ENCODE results near the gene ACTG1. TPM values are rescaled to one million over a fixed set of nuclear protein-coding genes. Genes with fewer than 3 reads are reported as not detected.

ACTG1 gene
- total and polyA plus RNA-seq, 9 of the 15 experiments (the other 6 are each of a cell fraction or from before 2014, with no cell fraction given) = 224 to 1,775 (median 568) TPM

- TF ChIP-seq GTF2F1 (IDR thresholded peaks at IDR 0.05; ENCODE audit: low read depth, low read length) = no peak
- TF ChIP-seq, protein P1, sequence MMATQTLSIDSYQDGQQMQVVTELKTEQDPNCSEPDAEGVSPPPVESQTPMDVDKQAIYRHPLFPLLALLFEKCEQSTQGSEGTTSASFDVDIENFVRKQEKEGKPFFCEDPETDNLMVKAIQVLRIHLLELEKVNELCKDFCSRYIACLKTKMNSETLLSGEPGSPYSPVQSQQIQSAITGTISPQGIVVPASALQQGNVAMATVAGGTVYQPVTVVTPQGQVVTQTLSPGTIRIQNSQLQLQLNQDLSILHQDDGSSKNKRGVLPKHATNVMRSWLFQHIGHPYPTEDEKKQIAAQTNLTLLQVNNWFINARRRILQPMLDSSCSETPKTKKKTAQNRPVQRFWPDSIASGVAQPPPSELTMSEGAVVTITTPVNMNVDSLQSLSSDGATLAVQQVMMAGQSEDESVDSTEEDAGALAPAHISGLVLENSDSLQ (IDR thresholded peaks at IDR 0.05) = no peak
- TF ChIP-seq NR2C2 (CRISPR knock-in tag; IDR thresholded peaks at IDR 0.05) = no peak
- no peak for TF ChIP-seq NR2C2 (tag; IDR thresholded peaks at IDR 0.05)
- 0 out of 2 replicates have a peak, but pooled peaks have one; percentile 11 for TF ChIP-seq RB1 (IDR thresholded peaks at IDR 0.05; ENCODE audit: low read depth)
- TF ChIP-seq, protein P2, sequence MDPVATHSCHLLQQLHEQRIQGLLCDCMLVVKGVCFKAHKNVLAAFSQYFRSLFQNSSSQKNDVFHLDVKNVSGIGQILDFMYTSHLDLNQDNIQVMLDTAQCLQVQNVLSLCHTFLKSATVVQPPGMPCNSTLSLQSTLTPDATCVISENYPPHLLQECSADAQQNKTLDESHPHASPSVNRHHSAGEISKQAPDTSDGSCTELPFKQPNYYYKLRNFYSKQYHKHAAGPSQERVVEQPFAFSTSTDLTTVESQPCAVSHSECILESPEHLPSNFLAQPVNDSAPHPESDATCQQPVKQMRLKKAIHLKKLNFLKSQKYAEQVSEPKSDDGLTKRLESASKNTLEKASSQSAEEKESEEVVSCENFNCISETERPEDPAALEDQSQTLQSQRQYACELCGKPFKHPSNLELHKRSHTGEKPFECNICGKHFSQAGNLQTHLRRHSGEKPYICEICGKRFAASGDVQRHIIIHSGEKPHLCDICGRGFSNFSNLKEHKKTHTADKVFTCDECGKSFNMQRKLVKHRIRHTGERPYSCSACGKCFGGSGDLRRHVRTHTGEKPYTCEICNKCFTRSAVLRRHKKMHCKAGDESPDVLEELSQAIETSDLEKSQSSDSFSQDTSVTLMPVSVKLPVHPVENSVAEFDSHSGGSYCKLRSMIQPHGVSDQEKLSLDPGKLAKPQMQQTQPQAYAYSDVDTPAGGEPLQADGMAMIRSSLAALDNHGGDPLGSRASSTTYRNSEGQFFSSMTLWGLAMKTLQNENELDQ (CRISPR knock-in tag; IDR thresholded peaks at IDR 0.05; ENCODE audit: borderline replicate concordance) = 0 out of 2 replicates have a peak, but pooled peaks have one; percentile 24
- no peak for TF ChIP-seq RBM34 (IDR thresholded peaks at IDR 0.05; ENCODE audit: borderline replicate concordance, insufficient read depth, low read length)
- peak; percentile 10 for TF ChIP-seq POLR2A (conservative IDR thresholded peaks at IDR 0.05)
- no peak for TF ChIP-seq ATF1 (CRISPR knock-in tag; IDR thresholded peaks at IDR 0.05)
- TF ChIP-seq ATF1 (tag; IDR thresholded peaks at IDR 0.05) = 0 out of 2 replicates have a peak, but pooled peaks have one; percentile 9
- TF ChIP-seq CBFB (CRISPR knock-in tag; IDR thresholded peaks at IDR 0.05) = 0 out of 2 replicates have a peak, but pooled peaks have one; percentile 38
- TF ChIP-seq GABPB1 (CRISPR knock-in tag; IDR thresholded peaks at IDR 0.05) = peak; percentile 68
- peak; percentile 49; the same call in 1 of the 2 replicates for TF ChIP-seq SP1 (CRISPR knock-in tag; IDR thresholded peaks at IDR 0.05)
- TF ChIP-seq PRPF4 (IDR thresholded peaks at IDR 0.05; ENCODE audit: insufficient read depth, low read depth, low read length, poor library complexity, severe bottlenecking) = no peak
- TF ChIP-seq, protein P3, sequence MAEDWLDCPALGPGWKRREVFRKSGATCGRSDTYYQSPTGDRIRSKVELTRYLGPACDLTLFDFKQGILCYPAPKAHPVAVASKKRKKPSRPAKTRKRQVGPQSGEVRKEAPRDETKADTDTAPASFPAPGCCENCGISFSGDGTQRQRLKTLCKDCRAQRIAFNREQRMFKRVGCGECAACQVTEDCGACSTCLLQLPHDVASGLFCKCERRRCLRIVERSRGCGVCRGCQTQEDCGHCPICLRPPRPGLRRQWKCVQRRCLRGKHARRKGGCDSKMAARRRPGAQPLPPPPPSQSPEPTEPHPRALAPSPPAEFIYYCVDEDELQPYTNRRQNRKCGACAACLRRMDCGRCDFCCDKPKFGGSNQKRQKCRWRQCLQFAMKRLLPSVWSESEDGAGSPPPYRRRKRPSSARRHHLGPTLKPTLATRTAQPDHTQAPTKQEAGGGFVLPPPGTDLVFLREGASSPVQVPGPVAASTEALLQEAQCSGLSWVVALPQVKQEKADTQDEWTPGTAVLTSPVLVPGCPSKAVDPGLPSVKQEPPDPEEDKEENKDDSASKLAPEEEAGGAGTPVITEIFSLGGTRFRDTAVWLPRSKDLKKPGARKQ (CRISPR knock-in tag; IDR thresholded peaks at IDR 0.05) = no peak
- no peak for TF ChIP-seq HNRNPLL (IDR thresholded peaks at IDR 0.05; ENCODE audit: low read depth, low read length, poor library complexity, severe bottlenecking)
- peak; percentile 19 for TF ChIP-seq KDM5B (IDR thresholded peaks at IDR 0.05; ENCODE audit: insufficient replicate concordance, low read depth, low read length)
- no peak for TF ChIP-seq JUN (IDR thresholded peaks at IDR 0.05; ENCODE audit: borderline replicate concordance, low read depth, low read length)
- 0 out of 2 replicates have a peak, but pooled peaks have one; percentile 60 for TF ChIP-seq JUN (CRISPR knock-in tag; IDR thresholded peaks at IDR 0.05; ENCODE audit: borderline replicate concordance)
- TF ChIP-seq RNF2 (IDR thresholded peaks at IDR 0.05) = no peak
- TF ChIP-seq SMAD1 (IDR thresholded peaks at IDR 0.05; ENCODE audit: low read depth, low read length, partially characterized antibody) = no peak
- no peak for TF ChIP-seq ZBED1 (IDR thresholded peaks at IDR 0.05)
- TF ChIP-seq MTA3 (IDR thresholded peaks at IDR 0.05; ENCODE audit: borderline replicate concordance) = no peak
- TF ChIP-seq ZNF668 (CRISPR knock-in tag; IDR thresholded peaks at IDR 0.05) = no peak
Measured at GRCh38 chr17:81510785-81511553, 1.6 kb downstream of the ACTG1 start (continued).

All from K562 (cell line).